Activated CD4-positive, alpha-beta T cell treated with anti-CD3 and anti-CD28 coated beads, Interleukin-2, amount 50 U/mL, for 48 hours (primary cell): ENCODE data around the gene MANF.
"Not testable (repeated sequence)": the region's sequence is repeated elsewhere in the genome, so short reads cannot be mapped to it uniquely, and the experiment has no call there.

Experiments
- DNase-seq, 2 experiments: peaks; one replicate each; pipeline ENCODE4 v3.0.0-alpha.2; 2020

Gene MANF

DNA sequence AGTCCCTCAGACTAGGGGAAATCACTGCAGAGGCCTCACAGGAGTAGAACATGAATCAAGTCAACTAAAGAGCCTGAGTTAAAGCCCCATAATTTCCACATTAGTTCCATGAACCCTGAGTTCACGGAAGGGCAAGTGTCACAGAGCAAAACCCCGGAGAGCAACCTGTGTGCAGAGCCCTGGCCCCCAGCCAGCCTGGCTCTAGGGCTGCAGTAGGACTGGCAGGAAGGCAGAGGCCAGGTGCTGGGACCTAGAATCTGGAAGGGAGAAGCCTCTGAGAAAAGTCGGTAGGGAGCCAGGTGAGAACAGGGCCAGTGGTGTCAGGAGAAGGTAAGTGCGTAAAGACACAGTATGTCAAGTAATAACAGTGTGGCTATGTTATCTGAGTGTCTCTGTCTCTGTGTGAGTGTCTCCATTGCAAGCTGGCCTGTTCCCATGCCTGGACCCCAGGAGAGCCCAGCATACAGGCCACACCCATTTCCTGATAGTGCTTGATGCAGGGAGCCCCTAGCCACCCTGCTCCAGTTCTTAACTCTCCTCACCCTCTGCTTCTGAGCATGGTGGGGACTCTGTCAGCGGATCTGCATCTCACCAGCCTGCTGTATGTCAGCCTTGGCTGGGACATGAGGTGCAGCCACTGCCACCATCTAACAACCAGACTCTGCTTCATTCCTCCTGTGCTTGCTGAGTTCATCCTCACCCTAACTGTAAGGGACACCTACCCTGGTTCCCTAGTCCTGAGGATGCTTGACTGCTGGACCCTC is 11.3 kb upstream of the MANF start:
- no peak for DNase-seq

DNA sequence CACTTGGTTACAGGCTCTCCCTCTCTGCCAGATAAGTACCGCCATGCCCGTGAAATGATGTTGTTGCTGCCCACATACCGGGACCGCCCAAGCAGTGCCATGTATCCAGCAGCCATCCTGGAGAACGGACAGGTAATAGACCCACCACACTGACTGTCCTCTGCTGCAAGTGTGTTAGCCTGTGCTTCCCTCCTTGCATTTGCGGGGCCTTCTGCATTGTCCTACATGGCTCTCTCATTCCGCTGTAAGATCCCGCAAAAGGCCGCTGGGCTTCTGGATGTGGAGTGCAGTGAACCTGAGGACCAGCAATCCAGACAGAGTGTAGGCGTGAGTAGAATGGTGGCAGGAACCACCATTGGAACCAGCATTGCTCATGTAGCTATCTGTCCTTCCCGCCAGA is 10.6 kb upstream of the MANF start:
- no peak for DNase-seq

GRCh38 chr3:51375136-51375535 is 10.0 kb upstream of the MANF start:
- no peak for DNase-seq

GRCh38 chr3:51375571-51375970 is 9.5 kb upstream of the MANF start:
- no peak for DNase-seq

GRCh38 chr3:51378065-51378464 is 7.0 kb upstream of the MANF start:
- DNase-seq: no peak

DNA sequence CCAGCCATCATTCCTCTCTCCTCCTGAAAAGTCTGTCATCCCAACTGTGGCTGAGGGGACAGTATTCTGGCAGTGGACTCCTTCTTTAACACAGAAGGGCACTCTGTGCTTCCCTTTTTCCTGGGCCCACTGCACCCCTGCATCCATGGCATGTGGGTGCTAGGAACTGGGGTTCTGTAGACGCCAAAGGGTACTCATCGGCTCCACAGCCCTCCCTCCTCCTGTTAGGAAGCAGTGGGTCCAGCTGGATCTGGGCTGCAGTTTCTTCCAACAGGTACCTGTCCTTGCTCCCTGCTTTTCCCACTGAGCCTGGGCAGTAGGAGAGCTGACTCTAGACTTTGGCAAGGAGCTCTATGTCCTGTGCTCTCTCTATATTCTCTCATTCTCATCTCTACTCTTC is 6.4 kb upstream of the MANF start:
- no peak for DNase-seq

GRCh38 chr3:51379301-51379700 is 5.8 kb upstream of the MANF start:
- no peak for DNase-seq

DNA sequence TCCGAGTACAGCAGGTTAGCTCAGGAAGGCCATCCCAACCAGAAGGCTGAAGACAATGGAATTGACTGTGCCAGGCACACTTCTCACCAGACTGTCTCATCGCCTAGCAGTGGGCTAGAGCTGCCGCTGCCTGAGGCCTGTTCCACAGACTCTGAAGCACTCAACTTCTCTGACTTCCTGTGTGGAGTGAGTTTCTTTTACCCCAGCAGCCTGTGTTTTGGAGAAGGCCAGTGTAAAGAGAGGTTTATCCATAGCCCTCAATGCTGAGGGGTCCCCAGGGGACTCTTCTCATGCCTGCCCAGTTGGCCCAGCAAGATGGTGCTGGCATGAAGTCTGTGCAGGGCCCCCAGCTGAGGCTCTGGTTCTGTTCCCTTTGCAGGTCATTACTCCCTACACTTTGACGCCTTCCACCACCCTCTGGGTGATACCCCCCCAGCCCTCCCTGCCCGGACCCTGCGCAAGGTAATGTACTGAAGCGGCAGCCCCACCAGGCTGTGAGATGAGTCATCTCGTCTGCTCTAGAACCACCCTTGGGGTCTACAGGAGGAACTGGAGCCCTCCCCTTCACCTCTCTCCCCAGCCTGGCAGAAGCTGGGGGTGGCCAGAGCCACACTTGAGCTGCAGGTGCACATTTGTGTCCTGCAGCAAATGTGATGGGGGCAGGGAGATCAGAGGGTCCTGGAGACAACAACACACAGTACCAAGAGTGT is 5.2 kb upstream of the MANF start:
- DNase-seq: no peak

- DNase-seq: no peak
Observed at GRCh38 chr3:51380601-51381332, 4.3 kb upstream of the MANF start.

DNA sequence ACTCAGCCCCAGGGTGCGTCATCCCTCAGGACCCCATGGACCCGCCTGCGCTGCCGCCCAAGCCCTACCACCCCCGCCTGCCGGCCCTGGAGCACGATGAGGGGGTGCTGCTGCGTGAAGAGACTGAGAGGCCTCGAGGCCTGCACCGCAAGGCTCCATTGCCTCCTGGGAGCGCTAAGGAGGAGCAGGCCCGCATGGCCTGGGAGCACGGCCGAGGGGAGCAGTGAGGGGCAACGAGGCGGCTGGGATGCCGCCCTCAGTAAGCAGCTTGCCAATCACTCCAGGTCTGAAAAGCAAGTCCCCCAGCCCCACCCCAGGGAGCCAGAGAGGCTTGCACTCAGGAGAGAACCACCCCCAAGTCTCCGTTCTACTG is 3.8 kb upstream of the MANF start:
- no peak for DNase-seq

DNA sequence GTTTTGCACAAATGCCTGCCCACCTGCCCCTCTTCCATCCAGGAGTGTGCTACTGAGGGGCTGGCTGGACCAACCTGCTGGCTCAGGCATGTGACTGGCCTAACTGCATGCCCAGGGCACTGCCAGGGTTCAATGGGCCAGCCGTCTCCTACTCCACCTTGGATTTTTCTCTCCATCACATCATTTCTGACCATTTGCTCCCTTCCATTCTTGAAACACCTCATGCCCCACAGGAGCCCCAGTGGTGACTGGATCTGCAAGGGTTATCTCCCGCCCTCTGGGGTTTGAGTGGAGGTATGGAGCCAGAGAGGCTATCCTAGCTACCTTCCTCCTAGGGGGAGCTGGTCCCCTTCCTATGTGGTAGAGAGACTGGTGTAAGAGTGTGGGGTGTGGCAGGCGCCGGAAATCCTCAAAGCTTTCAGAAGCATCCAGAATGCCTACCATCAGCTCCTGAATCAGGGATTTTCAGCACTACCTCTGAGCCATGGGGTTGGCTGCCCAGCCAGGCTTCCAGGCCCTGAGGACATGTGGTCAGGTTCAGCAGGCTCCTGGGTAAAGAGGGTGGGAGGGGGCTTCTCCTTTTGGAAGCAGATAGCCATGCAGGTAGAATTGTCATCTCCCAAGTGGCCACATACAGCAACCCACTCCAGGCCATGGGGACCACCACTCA is 2.9 kb upstream of the MANF start:
- no peak for DNase-seq

DNA sequence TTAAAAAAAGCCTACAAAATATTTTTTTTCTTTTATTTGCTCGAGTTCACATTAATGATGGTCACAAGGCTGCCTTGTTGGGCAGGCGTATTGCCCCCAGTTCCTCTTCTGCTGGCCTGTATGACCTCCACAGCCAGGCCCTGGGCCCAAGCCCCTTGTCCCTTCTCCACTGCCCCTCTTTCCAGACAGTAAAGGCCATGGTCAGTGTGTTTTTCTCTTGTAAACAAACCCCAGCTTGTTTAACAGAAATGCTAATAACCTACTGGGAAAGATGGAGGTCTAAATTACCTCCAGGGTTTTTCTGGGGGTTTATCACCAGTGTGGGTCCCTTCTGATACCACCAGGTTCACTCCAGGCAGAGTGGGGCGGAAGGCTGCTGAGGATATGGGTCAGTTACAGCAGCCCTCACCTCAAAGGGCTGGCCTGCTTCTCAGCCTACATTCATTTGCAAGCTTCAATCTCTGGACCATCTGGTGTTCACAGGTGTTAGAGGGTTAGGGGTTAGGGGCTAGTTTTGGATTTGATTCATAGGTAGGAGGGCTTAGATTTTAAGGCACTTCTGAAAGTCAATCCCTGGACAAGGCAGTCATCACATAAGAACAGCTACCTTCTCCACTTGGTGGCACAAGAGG is 2.0 kb upstream of the MANF start:
- DNase-seq: no peak

GRCh38 chr3:51384055-51384725 is 901 bp upstream of the MANF start:
- DNase-seq: peak in 1 of 2 experiments; percentile 31

- no peak for DNase-seq
Observed at GRCh38 chr3:51385621-51386091, 565 bp downstream of the MANF start.

DNA sequence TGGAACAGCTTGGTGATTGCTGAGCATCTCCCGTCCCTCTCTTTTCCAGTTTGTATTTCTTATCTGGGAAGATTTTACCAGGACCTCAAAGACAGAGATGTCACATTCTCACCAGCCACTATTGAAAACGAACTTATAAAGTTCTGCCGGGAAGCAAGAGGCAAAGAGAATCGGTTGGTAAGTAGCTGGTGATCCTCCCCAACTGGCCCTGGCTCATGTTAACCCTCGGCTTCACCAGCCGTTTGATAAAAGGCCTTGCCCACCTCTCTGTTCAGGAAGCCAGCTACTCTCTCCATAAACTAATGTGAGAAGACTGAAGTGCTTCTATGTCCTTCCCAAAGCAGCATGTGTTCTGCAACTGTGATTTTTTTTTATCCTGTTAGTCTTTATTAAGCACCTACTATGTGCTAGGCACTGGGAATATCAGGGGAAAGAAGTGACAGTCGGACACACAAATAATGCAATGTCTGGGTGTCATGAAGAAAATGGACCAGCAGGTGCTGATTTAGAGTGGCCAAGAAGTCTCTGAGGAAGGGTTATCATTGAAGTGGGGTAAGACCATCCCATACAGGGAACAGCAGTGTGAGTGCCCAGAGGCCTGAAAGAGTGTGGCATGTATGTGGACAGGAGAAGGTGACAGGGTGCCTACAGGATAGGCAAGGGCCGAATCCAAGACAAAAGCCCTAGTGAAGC is 1.2 kb downstream of the MANF start:
- DNase-seq: no peak

GRCh38 chr3:51386852-51387229 is 1.8 kb downstream of the MANF start:
- DNase-seq: no peak

DNA sequence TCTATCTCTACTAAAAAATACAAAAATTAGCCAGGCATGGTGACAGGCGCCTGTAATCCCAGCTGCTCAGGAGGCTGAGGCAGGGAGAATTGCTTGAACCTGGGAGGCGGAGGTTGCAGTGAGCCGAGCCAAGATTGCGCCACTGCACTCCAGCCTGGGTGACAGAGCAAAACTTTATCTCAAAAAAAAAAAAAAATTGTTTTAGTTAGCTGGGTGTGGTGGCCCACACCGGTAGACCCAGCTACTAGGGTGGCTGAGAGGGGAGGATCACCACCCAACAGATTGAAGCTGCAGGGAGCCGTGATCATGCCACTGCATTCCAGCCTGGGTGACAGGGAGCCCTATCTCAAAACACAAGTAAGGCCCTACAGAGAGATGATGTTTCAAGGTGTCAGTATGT is 2.2 kb downstream of the MANF start:
- DNase-seq: not testable (repeated sequence)

DNA sequence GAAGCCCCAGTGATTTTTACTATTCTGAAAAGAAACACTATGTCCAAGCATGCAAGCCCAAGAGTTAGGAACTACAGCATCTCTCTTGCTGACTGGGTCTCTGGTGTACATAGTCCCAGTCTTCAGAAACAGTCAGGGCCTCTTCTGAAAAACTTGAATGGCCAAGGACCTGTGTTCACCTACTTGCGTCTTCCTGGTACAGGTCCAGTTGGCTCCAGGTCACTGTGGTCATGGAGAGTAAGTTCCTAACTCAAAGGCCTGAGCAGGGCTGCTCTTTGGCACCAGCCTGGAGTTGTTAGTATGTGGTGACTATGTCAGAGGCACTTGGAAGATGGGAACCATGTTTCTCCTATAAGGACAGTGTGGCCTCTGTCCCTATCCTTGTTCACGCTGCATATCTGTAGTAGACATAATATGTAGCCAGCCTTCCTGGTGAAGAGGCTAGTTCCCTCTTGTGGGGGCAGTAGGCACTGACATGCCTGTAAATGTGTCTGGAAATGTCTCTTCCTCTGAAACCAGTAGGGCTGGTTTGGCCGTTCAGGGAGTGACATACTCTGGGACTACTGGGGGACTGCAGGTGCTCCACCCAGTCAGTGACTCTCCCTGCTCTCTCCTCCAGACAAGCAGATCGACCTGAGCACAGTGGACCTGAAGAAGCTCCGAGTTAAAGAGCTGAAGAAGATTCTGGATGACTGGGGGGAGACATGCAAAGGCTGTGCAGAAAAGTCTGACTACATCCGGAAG is 3.4 kb downstream of the MANF start:
- DNase-seq: no peak

DNA sequence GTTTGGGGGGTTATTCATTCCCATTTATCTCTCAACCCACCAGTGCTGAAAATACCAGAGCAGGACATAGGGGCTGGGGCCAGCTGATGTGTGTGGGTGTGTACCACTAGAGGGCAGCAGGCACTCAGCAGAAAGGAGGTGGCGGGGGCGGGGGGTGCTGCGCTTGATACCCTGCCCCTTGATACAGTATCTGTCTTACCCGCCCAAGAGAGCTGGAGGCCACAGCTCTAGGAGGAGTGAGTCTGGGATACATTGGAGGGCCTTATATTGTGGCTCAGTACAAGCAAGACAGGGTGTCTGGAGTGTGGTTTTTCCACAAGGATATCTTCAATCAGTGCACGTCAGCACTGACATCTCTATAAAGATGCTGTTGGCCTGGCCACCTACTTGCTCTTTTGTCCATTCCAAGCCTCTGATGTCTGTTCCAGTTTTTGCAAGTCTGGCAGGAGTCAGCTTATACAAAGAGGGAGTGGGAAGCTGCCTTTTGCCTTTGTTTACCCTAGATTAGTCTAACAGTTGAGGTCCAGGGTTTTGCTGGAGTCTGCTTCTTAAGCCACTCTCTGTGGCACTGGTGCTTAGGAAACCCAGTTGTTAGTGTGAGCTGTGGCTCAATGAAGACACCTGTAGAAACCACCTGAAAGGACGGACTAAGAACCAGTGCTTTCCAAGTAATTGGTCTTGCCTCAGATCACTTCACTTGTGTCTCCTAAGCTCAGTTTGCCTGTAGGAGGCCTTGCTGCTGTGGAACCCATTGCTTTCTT is 4.5 kb downstream of the MANF start:
- DNase-seq: peak; percentile 57 to 62
